IPS DF 6.9 (cell line): ENCODE data around the gene ADAMTSL3.

ENCODE experiments used
- DNase-seq: peaks from one replicate; pipeline ENCODE4 v3.0.0-alpha.2; 2013; ENCODE audit warnings: low read depth, low spot score
- H3K27ac ChIP-seq: one replicate; pipeline ENCODE4 v1.5.1; 2013; ENCODE audit warnings: low read length, control low read depth
- H3K27me3 ChIP-seq: 2 replicates; pipeline ENCODE4 v1.6.1; 2013; ENCODE audit warnings: mild to moderate bottlenecking, low read length; ENCODE audit not compliant: control insufficient read depth, insufficient read depth
- H3K36me3 ChIP-seq: 2 replicates; pipeline ENCODE4 v1.6.1; 2013; ENCODE audit warnings: low read length; ENCODE audit not compliant: control insufficient read depth, insufficient read depth
- H3K4me1 ChIP-seq: 2 replicates; pipeline ENCODE4 v1.6.1; 2013; ENCODE audit warnings: low read length; ENCODE audit not compliant: control insufficient read depth, insufficient read depth
- H3K4me3 ChIP-seq: 2 replicates; pipeline ENCODE4 v1.5.1; 2013; ENCODE audit warnings: mild to moderate bottlenecking, low read length
- H3K9me3 ChIP-seq: 2 replicates; pipeline ENCODE4 v1.6.1; 2013; ENCODE audit warnings: low read length, inconsistent platforms; ENCODE audit not compliant: control insufficient read depth, insufficient read depth
- WGBS: extraction: QIAGEN DNeasy Blood & Tissue Kit; methylation state at CpG from one replicate; pipeline ENCODE4 v1.1.7; 2013; ENCODE audit warnings: mixed read lengths, missing lambda C conversion rate; ENCODE audit not compliant: insufficient read length, insufficient coverage; 5-methylcytosine and 5-hydroxymethylcytosine counted together

The ADAMTSL3 gene

GRCh38 chr15:83866692-83867091 lies 212.8 kb downstream of the ADAMTSL3 start:
- H3K9me3 ChIP-seq: no peaks in the 10 kb centered on the region
- H3K27me3 ChIP-seq: no peaks in the 10 kb centered on the region
- no peaks in the 10 kb centered on the region for H3K4me1 ChIP-seq
- WGBS: no CpG with 5 or more reads among the region's 1 CpG
- no peak overlapping the region for H3K4me3 ChIP-seq
- no peak for DNase-seq
- H3K36me3 ChIP-seq: no peaks in the 10 kb centered on the region
- H3K27ac ChIP-seq: no peak overlapping the region

DNA sequence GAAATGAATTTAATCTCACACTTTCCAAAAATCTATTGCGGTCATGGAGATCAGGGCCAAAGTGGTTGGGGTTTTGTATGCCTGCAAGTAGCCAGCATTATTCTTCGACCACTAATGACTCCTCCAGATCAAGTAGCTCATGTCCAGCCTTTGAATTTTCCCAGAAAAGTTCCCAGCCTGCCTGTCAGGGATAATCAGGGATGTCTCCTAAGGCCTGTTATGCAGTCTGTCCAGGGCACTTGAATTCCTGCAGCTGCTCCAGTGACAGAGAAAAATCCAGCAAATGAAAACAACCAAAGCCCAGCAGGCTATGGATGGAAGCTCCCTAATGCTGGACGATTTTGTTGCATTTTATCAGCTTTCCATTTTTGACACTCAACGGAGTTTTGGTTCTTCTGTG lies 215.4 kb downstream of the ADAMTSL3 start:
- Histone ChIP-seq H3K9me3 (no peaks in the 10 kb centered on the region), H3K4me1 (no peaks in the 10 kb centered on the region), H3K36me3 (no peaks in the 10 kb centered on the region), H3K27me3 (no peaks in the 10 kb centered on the region), H3K4me3 (no peak overlapping the region), H3K27ac (no peak overlapping the region)
- DNase-seq: no peak
- WGBS: no CpG with 5 or more reads among the region's 4 CpGs

DNA sequence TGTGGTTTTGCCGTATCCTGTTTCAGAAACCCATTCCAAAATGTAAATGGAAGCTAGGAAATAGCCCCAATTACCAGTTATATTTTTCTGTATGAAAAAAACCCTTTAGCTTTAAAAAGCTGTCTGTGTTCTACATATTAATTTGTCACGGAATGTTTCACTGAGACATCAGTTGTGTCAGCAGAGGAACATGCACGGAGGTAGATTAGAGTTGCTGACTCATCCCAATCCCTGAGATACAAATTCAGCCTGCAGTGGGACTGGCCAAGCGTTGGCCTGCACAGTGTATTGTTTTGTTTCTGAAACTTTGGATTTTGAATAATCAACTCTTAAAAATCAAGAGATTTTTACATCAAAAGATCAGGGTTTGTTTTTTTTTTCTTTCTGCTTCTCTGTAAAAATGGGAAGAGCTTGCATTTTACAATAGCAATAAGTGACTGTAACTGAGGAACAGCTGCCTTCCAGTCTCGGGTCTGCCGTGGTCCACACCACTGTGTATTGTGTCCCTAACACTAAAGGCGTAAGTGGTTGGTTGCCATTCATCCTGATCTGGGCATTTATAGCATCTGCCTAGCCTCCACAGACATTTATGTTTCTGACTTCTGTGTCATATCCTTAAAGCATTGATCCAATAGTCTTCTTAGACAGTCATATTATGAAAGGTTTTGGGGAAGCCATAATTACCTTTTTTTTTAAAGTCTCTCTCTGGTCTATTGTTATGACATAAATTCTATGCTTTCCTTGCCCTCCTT lies 218.1 kb downstream of the ADAMTSL3 start:
- H3K36me3 ChIP-seq: no peaks in the 10 kb centered on the region
- no CpG with 5 or more reads among the region's 7 CpGs for WGBS
- no peaks in the 10 kb centered on the region for H3K9me3 ChIP-seq
- no peak overlapping the region for H3K4me3 ChIP-seq
- no peak overlapping the region for H3K27ac ChIP-seq
- no peaks in the 10 kb centered on the region for H3K27me3 ChIP-seq
- DNase-seq: no peak
- H3K4me1 ChIP-seq: no peaks in the 10 kb centered on the region

DNA sequence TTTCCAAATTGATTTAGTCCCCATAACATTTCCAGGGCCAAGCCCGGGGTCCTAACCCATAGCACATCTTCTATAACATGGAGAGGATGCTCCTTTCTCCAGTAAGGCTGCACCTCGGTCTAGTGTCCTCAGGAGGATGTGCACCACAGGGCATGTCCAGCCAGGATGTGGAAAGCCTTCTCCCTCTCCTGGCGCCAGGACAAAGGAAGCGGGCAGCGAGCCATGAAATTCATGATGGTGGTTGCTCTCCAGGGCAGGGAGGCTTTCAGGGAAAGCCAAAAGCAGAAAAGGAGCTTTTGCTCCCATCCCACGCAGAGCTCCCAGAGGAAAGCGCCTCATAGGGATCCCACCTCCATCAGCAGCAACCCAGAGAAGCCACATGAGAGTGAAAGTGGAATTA lies 220.0 kb downstream of the ADAMTSL3 start:
- no peaks in the 10 kb centered on the region for H3K27me3 ChIP-seq
- no peak overlapping the region for H3K27ac ChIP-seq
- H3K9me3 ChIP-seq: no peaks in the 10 kb centered on the region
- WGBS: no CpG with 5 or more reads among the region's 7 CpGs
- DNase-seq: no peak
- H3K4me3 ChIP-seq: no peak overlapping the region
- H3K4me1 ChIP-seq: no peaks in the 10 kb centered on the region
- no peaks in the 10 kb centered on the region for H3K36me3 ChIP-seq

GRCh38 chr15:83880529-83880928 lies 226.6 kb downstream of the ADAMTSL3 start:
- WGBS: no CpG with 5 or more reads among the region's 2 CpGs

GRCh38 chr15:83881156-83881555 lies 227.2 kb downstream of the ADAMTSL3 start:
- H3K4me3 ChIP-seq: no peak overlapping the region
- no peak overlapping the region for H3K27ac ChIP-seq
- H3K36me3 ChIP-seq: no peaks in the 10 kb centered on the region
- H3K27me3 ChIP-seq: no peaks in the 10 kb centered on the region
- no CpG with 5 or more reads among the region's 3 CpGs for WGBS
- DNase-seq: no peak
- no peaks in the 10 kb centered on the region for H3K4me1 ChIP-seq
- no peaks in the 10 kb centered on the region for H3K9me3 ChIP-seq

More at GRCh38 chr15:83880529-83880928, 226.6 kb downstream of the ADAMTSL3 start:
- Histone ChIP-seq H3K27ac (no peak overlapping the region), H3K27me3 (no peaks in the 10 kb centered on the region), H3K4me1 (no peaks in the 10 kb centered on the region), H3K4me3 (no peak overlapping the region), H3K9me3 (no peaks in the 10 kb centered on the region), H3K36me3 (no peaks in the 10 kb centered on the region)
- no peak for DNase-seq

DNA sequence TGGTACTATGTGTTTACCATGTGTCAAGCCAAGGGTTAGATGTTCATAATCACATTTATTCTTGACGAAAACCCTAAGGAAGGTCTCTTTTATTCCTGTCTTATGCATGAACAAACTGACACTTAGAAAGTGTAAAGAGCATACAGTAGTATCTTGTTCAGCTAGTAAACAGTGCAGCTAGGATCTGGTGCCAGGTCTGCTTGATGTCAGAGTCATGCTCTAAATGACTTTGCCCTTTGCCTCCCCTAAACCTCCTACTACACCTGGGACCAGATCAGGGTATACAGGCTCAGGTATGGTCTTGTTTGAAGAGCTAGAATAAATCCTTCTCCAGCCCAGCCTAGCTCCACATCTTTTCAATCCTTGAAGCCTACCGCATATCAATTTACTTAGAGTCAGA lies 232.4 kb downstream of the ADAMTSL3 start:
- Histone ChIP-seq H3K4me3 (no peak overlapping the region), H3K36me3 (no peaks in the 10 kb centered on the region), H3K4me1 (no peaks in the 10 kb centered on the region), H3K9me3 (no peaks in the 10 kb centered on the region), H3K27ac (no peak overlapping the region), H3K27me3 (no peaks in the 10 kb centered on the region)
- WGBS: no CpG with 5 or more reads among the region's 2 CpGs
- no peak for DNase-seq

DNA sequence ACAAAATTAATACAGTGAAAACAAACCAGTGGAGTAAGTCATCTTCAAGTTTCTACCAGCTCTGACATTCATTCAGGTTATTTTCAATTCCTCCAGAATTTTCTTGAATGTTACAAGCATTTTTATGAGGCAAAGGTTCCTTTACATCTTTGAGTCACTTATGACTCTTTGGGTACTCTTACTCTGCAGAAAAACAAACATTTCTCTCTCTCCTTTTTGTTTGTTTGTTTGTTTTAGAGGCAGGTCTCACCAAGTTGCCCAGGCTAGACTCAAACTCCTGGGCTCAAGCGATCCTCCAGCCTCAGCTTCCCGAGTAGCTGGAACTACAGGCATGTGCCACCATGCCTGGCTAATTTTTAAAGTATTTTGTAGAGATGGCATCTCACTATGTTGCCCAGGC lies 233.5 kb downstream of the ADAMTSL3 start:
- Histone ChIP-seq H3K27ac (no peak overlapping the region), H3K4me1 (no peaks in the 10 kb centered on the region), H3K9me3 (no peaks in the 10 kb centered on the region), H3K27me3 (no peaks in the 10 kb centered on the region), H3K36me3 (no peaks in the 10 kb centered on the region), H3K4me3 (no peak overlapping the region)
- DNase-seq: no peak
- no CpG with 5 or more reads among the region's 2 CpGs for WGBS

- Histone ChIP-seq H3K4me1 (no peaks in the 10 kb centered on the region), H3K27ac (no peak overlapping the region), H3K9me3 (no peaks in the 10 kb centered on the region), H3K36me3 (no peaks in the 10 kb centered on the region), H3K27me3 (no peaks in the 10 kb centered on the region), H3K4me3 (no peak overlapping the region)
- DNase-seq: no peak
- no CpG with 5 or more reads among the region's 2 CpGs for WGBS
Measured at GRCh38 chr15:83887961-83888360, 234.0 kb downstream of the ADAMTSL3 start.

DNA sequence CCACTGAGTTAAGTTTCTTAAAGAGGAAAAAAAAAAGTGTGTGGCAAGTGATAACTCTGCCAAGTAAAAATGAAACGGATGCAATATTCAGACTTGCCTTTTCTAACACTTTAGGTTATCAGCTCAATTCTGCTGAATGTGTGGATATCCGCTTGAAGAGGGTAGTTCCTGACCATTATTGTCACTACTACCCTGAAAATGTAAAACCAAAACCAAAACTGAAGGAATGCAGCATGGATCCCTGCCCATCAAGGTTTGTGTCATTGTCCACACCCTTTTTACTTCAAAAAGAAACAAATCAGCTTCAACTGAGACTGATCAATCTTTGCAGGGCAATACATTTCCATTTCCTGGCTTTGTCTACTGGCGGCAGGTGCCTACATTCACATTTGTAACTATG lies 236.1 kb downstream of the ADAMTSL3 start:
- H3K27ac ChIP-seq: no peak overlapping the region
- DNase-seq: no peak
- H3K9me3 ChIP-seq: no peaks in the 10 kb centered on the region
- H3K36me3 ChIP-seq: no peaks in the 10 kb centered on the region
- H3K4me1 ChIP-seq: no peaks in the 10 kb centered on the region
- WGBS: no CpG with 5 or more reads among the region's 3 CpGs
- H3K4me3 ChIP-seq: no peak overlapping the region
- no peaks in the 10 kb centered on the region for H3K27me3 ChIP-seq

DNA sequence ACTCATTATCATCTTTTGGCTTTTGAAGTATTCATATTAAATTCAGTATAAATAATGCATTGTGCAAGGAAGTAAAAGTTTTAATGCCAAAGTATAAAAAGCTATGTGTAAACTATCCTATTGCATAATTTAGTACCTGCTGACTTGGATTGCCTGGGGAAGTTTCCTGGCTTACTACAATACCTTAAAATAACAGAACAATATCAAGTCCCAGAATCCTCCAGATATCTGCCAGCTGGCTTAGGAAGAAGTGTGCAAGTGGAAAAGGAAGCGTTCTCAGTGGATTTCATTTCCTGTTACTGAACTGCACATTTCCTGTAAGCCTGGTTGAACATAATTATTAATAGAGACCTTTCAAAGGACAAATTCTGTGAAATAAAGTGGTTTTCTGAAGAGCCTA lies 236.7 kb downstream of the ADAMTSL3 start:
- no peak for DNase-seq
- no peaks in the 10 kb centered on the region for H3K9me3 ChIP-seq
- H3K36me3 ChIP-seq: no peaks in the 10 kb centered on the region
- no peak overlapping the region for H3K27ac ChIP-seq
- WGBS: no CpG with 5 or more reads among the region's 1 CpG
- H3K27me3 ChIP-seq: no peaks in the 10 kb centered on the region
- H3K4me1 ChIP-seq: no peaks in the 10 kb centered on the region
- no peak overlapping the region for H3K4me3 ChIP-seq
